GM12878 (cell line): ENCODE results near the gene FAM170A. TPM values are rescaled to one million over a fixed set of nuclear protein-coding genes. Genes with fewer than 3 reads are reported as not detected.

Experiments used
- ATAC-seq: fragments of 200-7000 bp; cut with Tn5 transposase; 3 replicates; pipeline ENCODE4 v1.9.1; 2020; ENCODE audit warnings: mild to moderate bottlenecking, moderate library complexity
- BruUV-seq: library from RNA; stranded (reverse); fragments of 400-500 nt; replicated peaks from 2 replicates; lab custom pipeline; 2021; lab: Mats Ljungman, UMichigan
- CTCF ChIA-PET: fragments of 300-600 bp; sonication (Branson Sonifier 250); formaldehyde crosslinking; extraction: SDS; loops from one replicate; lab custom pipeline; 2021; ENCODE audit warnings: inconsistent platforms; lab: Yijun Ruan, JAX
- POLR2A ChIA-PET: fragments of 350-600 bp; formaldehyde crosslinking; extraction: SDS; loops from one replicate; lab custom pipeline; 2021; ENCODE audit warnings: inconsistent platforms; lab: Charles Lee
- RAD21 ChIA-PET: fragments of 300-600 bp; sonication (Branson Sonifier 250); formaldehyde crosslinking; loops from one replicate; lab custom pipeline; 2023; ENCODE audit warnings: antibody characterized with exemption; ENCODE audit not compliant: unreplicated experiment; lab: Charles Lee
- SMC1A ChIA-PET: fragments of 300-600 bp; sonication (Branson Sonifier 250); formaldehyde crosslinking; loops from one replicate; lab custom pipeline; 2023; ENCODE audit not compliant: unreplicated experiment, uncharacterized antibody; lab: Charles Lee
- DNase-seq: peaks from one replicate; pipeline ENCODE4 v3.0.0-alpha.2; 2011; ENCODE audit warnings: low read depth, low spot score
- FAIRE-seq: peaks from 3 replicates; lab custom pipeline; 2011; peaks lifted over from hg19 to GRCh38; lab: Jason Lieb, UNC
- H2AFZ ChIP-seq: 2 replicates; pipeline ENCODE4 v1.6.0; 2011; ENCODE audit warnings: low read depth, low read length, control low read depth; ENCODE audit not compliant: control insufficient read depth
- H3K27ac ChIP-seq: 2 replicates; pipeline ENCODE4 v1.5.1; 2011; ENCODE audit warnings: control low read depth; ENCODE audit not compliant: control insufficient read depth, insufficient read depth
- H3K27me3 ChIP-seq, 2 experiments: replicated peaks in 1 of 2; 2 replicates each; pipeline versions ENCODE4 v1.6.0 to v1.6.1; 2011; ENCODE audit warnings: low read length in 1 of 2; ENCODE audit not compliant: control insufficient read depth in 2 of 2, insufficient read depth in 2 of 2
- H3K36me3 ChIP-seq, 2 experiments: 2 replicates each; pipeline ENCODE4 v1.5.1; 2011; ENCODE audit warnings: low read length in 1 of 2; ENCODE audit not compliant: control insufficient read depth in 2 of 2, insufficient read depth in 2 of 2
- H3K4me1 ChIP-seq: 2 replicates; pipeline ENCODE4 v1.6.1; 2011; ENCODE audit warnings: mild to moderate bottlenecking, low read length, moderate library complexity, mixed read lengths; ENCODE audit not compliant: control insufficient read depth, insufficient read depth
- H3K4me2 ChIP-seq: 2 replicates; pipeline ENCODE4 v1.6.0; 2011; ENCODE audit warnings: control low read depth; ENCODE audit not compliant: control insufficient read depth, insufficient read depth
- H3K4me3 ChIP-seq: fragments of 200-600 bp; sonication (generic); 2 replicates; pipeline ENCODE4 v1.5.1; 2016
- H3K79me2 ChIP-seq: 2 replicates; pipeline ENCODE4 v1.6.0; 2011; ENCODE audit warnings: low read length; ENCODE audit not compliant: control insufficient read depth, insufficient read depth
- H3K9ac ChIP-seq: 2 replicates; pipeline ENCODE4 v1.8.0; 2011; ENCODE audit warnings: low read length, control low read depth, mixed read lengths; ENCODE audit not compliant: control insufficient read depth, insufficient read depth
- H3K9me3 ChIP-seq: replicated peaks from 3 replicates; pipeline ENCODE4 v1.5.1; 2011; ENCODE audit warnings: mild to moderate bottlenecking, low read length; ENCODE audit not compliant: control insufficient read depth, insufficient read depth
- H4K20me1 ChIP-seq: 2 replicates; pipeline ENCODE4 v1.6.0; 2011; ENCODE audit not compliant: control insufficient read depth, insufficient read depth
- ASH2L ChIP-seq: fragments of 300-600, 200-600 bp; sonication (generic); IDR thresholded peaks from 2 replicates; pipeline ENCODE4 v1.6.1; 2017; ENCODE audit warnings: low read depth, mild to moderate bottlenecking, borderline replicate concordance
- CHD2 ChIP-seq: IDR thresholded peaks from 2 replicates; pipeline ENCODE4 v1.6.1; 2011; ENCODE audit warnings: low read depth, low read length, improper control_type of control experiment, borderline replicate concordance
- DPF2 ChIP-seq: fragments of 450-650 bp; IDR thresholded peaks from 2 replicates; pipeline ENCODE4 v1.6.1; 2017; ENCODE audit warnings: mild to moderate bottlenecking
- FOXK2 ChIP-seq: fragments of 450-650 bp; IDR thresholded peaks from 2 replicates; pipeline ENCODE4 v1.6.1; 2017; ENCODE audit warnings: mild to moderate bottlenecking, moderate library complexity
- IKZF2 ChIP-seq, 2 experiments: fragments of 450-650 bp; IDR thresholded peaks; 2 replicates each; pipeline ENCODE4 v1.6.1; 2017; ENCODE audit warnings: mild to moderate bottlenecking in 2 of 2, moderate library complexity in 2 of 2
- MTA3 ChIP-seq: IDR thresholded peaks from 2 replicates; pipeline ENCODE4 v1.6.1; 2012; ENCODE audit warnings: low read length, inconsistent platforms, borderline replicate concordance
- SPI1 ChIP-seq: IDR thresholded peaks from 2 replicates; pipeline ENCODE4 v1.6.1; 2011; ENCODE audit warnings: low read depth, mild to moderate bottlenecking, low read length, moderate library complexity, borderline replicate concordance; ENCODE audit not compliant: insufficient read depth
- STAT1 ChIP-seq: fragments of 450-650 bp; conservative IDR thresholded peaks from 2 replicates; pipeline ENCODE4 v1.6.1; 2014; ENCODE audit warnings: antibody characterized with exemption, mild to moderate bottlenecking
- SUPT20H ChIP-seq: IDR thresholded peaks from 2 replicates; pipeline ENCODE4 v1.6.1; 2011; ENCODE audit warnings: low read depth, mild to moderate bottlenecking, low read length, moderate library complexity, borderline replicate concordance; ENCODE audit not compliant: control insufficient read depth
- ZBTB4 ChIP-seq: fragments of 450-650 bp; formaldehyde crosslinking; IDR thresholded peaks from 2 replicates; pipeline ENCODE4 v1.4.0; 2022; ENCODE audit warnings: mild to moderate bottlenecking, moderate library complexity
- WGBS: methylation state at CpG from one replicate; pipeline ENCODE4 v1.1.6; 2016; ENCODE audit warnings: low lambda C conversion rate; ENCODE audit not compliant: insufficient replicate concordance, insufficient coverage; ENCODE audit errors: missing lambda C conversion rate; 5-methylcytosine and 5-hydroxymethylcytosine counted together
- in situ Hi-C: fragments of 300-500 bp; cut with MboI; formaldehyde crosslinking; loops from 9 replicates; pipeline ENCODE4 v1.14.3; 2018; ENCODE audit warnings: mixed read lengths
- intact Hi-C: fragments of 100-400 bp; cut with micrococcal nuclease; formaldehyde crosslinking; loops from one replicate; pipeline ENCODE4 v1.14.2; 2022; ENCODE audit not compliant: unreplicated experiment
- polyA plus RNA-seq, 11 experiments: library from polyadenylated mRNA; depleted of rRNA in 4 of 11; unstranded in 6 of 11; stranded (reverse) in 5 of 11; fragments of >200 nt; fragmentation: Nextera tagmentation in 4 of 11; fragmentation: Illumina TruSeq in 1 of 11; extraction: Ambion mirVana in 4 of 11; extraction: Trizol in 1 of 11; gene quantifications; 1 replicate in 1 of 11; 2 replicates in 10 of 11; pipeline versions ENCODE4 v1.2.1 to v1.2.3, GENCODE V29; 2011 to 2016; ENCODE audit warnings: inconsistent platforms in 2 of 11, missing spikeins in 2 of 11, low read depth in 1 of 11
- total RNA-seq, 4 experiments: library from RNA; depleted of rRNA in 3 of 4; stranded (reverse); fragments of >200 nt in 3 of 4; fragmentation: Illumina TruSeq in 1 of 4; extraction: Trizol in 1 of 4; gene quantifications; 2 replicates each; pipeline versions ENCODE4 v1.2.1 to v1.2.3, GENCODE V29; 2013 to 2021
- TF ChIP-seq, protein P1 (sequence below): IDR thresholded peaks from 2 replicates; pipeline ENCODE4 v1.6.1; 2011; ENCODE audit warnings: borderline replicate concordance, low read depth, mild to moderate bottlenecking, moderate library complexity, mixed read lengths, low read length; ENCODE audit not compliant: insufficient read depth; ENCODE audit errors: extremely low read length
- TF ChIP-seq, protein P2 (sequence below): fragments of 450-650 bp; IDR thresholded peaks from 2 replicates; pipeline ENCODE4 v1.6.1; 2017; ENCODE audit warnings: mild to moderate bottlenecking, moderate library complexity
- TF ChIP-seq, protein P3 (sequence below): IDR thresholded peaks from 2 replicates; pipeline ENCODE4 v1.6.1; 2011; ENCODE audit warnings: low read depth, low read length, improper control_type of control experiment, borderline replicate concordance

FAM170A gene
- total and polyA plus RNA-seq, 10 of the 15 experiments (the other 5 are each of a cell fraction or from before 2014, with no cell fraction given), result not detected

DNA sequence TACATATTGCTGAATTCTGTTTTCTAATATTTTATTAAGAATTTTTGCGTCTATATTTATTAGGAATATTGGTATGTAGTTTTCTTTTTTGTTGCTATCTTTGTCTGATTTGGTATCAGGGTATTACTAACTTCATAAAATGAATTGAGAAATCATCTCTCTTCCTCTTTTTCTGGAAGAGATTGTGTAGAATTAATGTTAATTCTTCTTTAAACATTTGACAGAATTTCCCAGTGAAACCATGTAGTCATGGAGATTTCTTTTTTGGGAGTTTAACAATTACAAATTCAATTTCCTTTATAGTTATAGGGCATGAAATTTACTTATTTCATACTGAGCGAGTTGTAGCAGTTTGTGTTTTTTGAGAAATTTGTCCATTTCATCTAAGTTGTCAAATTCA lies 3.3 kb upstream of the FAM170A start (continued):
- no peak for TF ChIP-seq SUPT20H

DNA sequence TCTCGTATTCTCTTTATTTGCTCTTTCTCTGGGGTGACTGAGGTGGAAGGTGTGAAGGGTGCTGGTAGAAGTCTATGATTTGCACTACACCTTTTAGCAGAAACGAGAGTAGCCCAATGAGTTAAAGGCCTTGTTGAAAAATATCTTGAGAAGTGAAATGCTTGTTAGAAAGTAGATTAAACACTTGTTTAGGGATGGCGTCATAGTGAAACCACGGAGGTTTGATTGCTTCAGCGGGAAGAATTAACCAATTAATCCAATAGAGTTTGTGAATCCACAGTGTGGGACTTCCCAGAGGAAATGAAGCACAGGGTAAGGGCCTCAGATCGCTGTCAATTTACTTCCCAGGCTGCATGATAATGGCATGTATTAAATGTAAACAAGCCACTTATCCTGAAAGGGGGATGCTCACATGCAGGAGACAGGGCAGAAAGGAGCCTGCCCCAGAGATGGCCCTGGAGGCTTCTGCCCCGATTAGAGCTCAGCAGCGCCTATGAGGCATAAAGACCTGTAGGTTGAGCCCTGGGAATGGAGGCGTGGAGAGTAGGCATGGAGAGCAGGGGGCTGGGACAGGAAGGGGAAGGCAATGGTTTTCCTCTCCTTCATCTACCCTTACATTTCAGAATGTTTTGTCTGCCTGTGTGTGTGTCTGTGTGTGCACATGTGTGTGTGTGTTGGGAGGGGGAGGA lies 1.5 kb downstream of the FAM170A start:
- no peak for DNase-seq
- 45% methylated on average over 9 of the region's 9 CpGs for WGBS
- SMC1A ChIA-PET, result no interaction called here
- Histone ChIP-seq H3K27ac (no peak overlapping the region), H3K79me2 (no peaks in the 10 kb centered on the region), H3K4me2 (no peak overlapping the region), H3K4me1 (no peaks in the 10 kb centered on the region), H4K20me1 (no peaks in the 10 kb centered on the region), H3K27me3 (no peaks in the 10 kb centered on the region), H3K9me3 (no peaks in the 10 kb centered on the region), H2AFZ (no peak overlapping the region), H3K4me3 (no peak overlapping the region), H3K9ac (no peak overlapping the region), H3K36me3 (no peaks in the 10 kb centered on the region)
- no TSS peak for BruUV-seq
- POLR2A ChIA-PET, result no interaction called here
- ATAC-seq, result peak; percentile 20
- CTCF ChIA-PET, result no interaction called here
- intact Hi-C loops (no loop called here), in situ Hi-C loops (no loop called here)
- no peak for FAIRE-seq
- RAD21 ChIA-PET, result no interaction called here
- TF ChIP-seq IKZF2 (IDR thresholded peaks at IDR 0.05), result no peak
- no peak for TF ChIP-seq FOXK2
- TF ChIP-seq ZBTB4 (CRISPR knock-in tag), result no peak
- no peak for TF ChIP-seq CHD2
- no peak for TF ChIP-seq ASH2L
- TF ChIP-seq SPI1, result no peak
- TF ChIP-seq DPF2, result no peak
- TF ChIP-seq, protein P1, sequence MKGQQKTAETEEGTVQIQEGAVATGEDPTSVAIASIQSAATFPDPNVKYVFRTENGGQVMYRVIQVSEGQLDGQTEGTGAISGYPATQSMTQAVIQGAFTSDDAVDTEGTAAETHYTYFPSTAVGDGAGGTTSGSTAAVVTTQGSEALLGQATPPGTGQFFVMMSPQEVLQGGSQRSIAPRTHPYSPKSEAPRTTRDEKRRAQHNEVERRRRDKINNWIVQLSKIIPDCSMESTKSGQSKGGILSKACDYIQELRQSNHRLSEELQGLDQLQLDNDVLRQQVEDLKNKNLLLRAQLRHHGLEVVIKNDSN, result no peak
- TF ChIP-seq, protein P2, sequence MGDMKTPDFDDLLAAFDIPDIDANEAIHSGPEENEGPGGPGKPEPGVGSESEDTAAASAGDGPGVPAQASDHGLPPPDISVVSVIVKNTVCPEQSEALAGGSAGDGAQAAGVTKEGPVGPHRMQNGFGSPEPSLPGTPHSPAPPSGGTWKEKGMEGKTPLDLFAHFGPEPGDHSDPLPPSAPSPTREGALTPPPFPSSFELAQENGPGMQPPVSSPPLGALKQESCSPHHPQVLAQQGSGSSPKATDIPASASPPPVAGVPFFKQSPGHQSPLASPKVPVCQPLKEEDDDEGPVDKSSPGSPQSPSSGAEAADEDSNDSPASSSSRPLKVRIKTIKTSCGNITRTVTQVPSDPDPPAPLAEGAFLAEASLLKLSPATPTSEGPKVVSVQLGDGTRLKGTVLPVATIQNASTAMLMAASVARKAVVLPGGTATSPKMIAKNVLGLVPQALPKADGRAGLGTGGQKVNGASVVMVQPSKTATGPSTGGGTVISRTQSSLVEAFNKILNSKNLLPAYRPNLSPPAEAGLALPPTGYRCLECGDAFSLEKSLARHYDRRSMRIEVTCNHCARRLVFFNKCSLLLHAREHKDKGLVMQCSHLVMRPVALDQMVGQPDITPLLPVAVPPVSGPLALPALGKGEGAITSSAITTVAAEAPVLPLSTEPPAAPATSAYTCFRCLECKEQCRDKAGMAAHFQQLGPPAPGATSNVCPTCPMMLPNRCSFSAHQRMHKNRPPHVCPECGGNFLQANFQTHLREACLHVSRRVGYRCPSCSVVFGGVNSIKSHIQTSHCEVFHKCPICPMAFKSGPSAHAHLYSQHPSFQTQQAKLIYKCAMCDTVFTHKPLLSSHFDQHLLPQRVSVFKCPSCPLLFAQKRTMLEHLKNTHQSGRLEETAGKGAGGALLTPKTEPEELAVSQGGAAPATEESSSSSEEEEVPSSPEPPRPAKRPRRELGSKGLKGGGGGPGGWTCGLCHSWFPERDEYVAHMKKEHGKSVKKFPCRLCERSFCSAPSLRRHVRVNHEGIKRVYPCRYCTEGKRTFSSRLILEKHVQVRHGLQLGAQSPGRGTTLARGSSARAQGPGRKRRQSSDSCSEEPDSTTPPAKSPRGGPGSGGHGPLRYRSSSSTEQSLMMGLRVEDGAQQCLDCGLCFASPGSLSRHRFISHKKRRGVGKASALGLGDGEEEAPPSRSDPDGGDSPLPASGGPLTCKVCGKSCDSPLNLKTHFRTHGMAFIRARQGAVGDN, result no peak
- TF ChIP-seq MTA3, result no peak
- no peak for TF ChIP-seq STAT1
- TF ChIP-seq, protein P3, sequence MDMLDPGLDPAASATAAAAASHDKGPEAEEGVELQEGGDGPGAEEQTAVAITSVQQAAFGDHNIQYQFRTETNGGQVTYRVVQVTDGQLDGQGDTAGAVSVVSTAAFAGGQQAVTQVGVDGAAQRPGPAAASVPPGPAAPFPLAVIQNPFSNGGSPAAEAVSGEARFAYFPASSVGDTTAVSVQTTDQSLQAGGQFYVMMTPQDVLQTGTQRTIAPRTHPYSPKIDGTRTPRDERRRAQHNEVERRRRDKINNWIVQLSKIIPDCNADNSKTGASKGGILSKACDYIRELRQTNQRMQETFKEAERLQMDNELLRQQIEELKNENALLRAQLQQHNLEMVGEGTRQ, result no peak
